ENCODE results near the gene CYP26B1. TPM values are rescaled to one million over a fixed set of nuclear protein-coding genes. Genes with fewer than 3 reads are reported as not detected.

CYP26B1 gene
- total and polyA plus RNA-seq, 4 donors, result 1.4 to 12.9 (median 5.4) TPM

GRCh38 chr2:72103161-72103560 is 44.5 kb downstream of the CYP26B1 start:
- H3K27ac ChIP-seq (ENCODE audit: low read depth in 1 of 2, low read length in 2 of 2), result no peak overlapping the region
- WGBS, 2 donors, result 57 to 67% methylated on average over 5 of the region's 5 CpGs
- no peaks in the 10 kb centered on the region for H3K36me3 ChIP-seq (ENCODE audit: control insufficient read depth in 1 of 2, insufficient read depth in 2 of 2, low read length in 1 of 2)
- no peak overlapping the region for H3K4me3 ChIP-seq (ENCODE audit: low read length in 2 of 2)
- H3K4me1 ChIP-seq (ENCODE audit: control insufficient read depth in 1 of 2, insufficient read depth in 2 of 2, low read length in 2 of 2), result no peaks in the 10 kb centered on the region
- no peaks in the 10 kb centered on the region for H3K27me3 ChIP-seq (ENCODE audit: control insufficient read depth in 1 of 2, insufficient read depth in 2 of 2, low read length in 1 of 2)
- DNase-seq (no peak), ATAC-seq (ENCODE audit: low FRiP score) (no peak)
- H3K9me3 ChIP-seq (ENCODE audit: control insufficient read depth, low read length), result no peaks in the 10 kb centered on the region
- intact Hi-C loops (cut with DNase I), result no loop called here

- DNase-seq (no peak), ATAC-seq (ENCODE audit: low FRiP score) (no peak)
- intact Hi-C loops (cut with DNase I), result no loop called here
- Histone ChIP-seq H3K36me3 (ENCODE audit: control insufficient read depth in 1 of 2, insufficient read depth in 2 of 2, low read length in 1 of 2) (no peaks in the 10 kb centered on the region), H3K27ac (ENCODE audit: low read depth in 1 of 2, low read length in 2 of 2) (no peak overlapping the region), H3K27me3 (ENCODE audit: control insufficient read depth in 1 of 2, insufficient read depth in 2 of 2, low read length in 1 of 2) (no peaks in the 10 kb centered on the region), H3K4me1 (ENCODE audit: control insufficient read depth in 1 of 2, insufficient read depth in 2 of 2, low read length in 2 of 2) (no peaks in the 10 kb centered on the region), H3K9me3 (ENCODE audit: control insufficient read depth, low read length) (no peaks in the 10 kb centered on the region), H3K4me3 (ENCODE audit: low read length in 2 of 2) (no peak overlapping the region)
- 79 to 80% methylated on average over 6 of the region's 6 CpGs for WGBS, 2 donors
These were observed 48.7 kb downstream of the CYP26B1 start for GRCh38 chr2:72098935-72099334.

GRCh38 chr2:72097276-72097675 is 50.4 kb downstream of the CYP26B1 start:
- Histone ChIP-seq H3K27me3 (ENCODE audit: control insufficient read depth in 1 of 2, insufficient read depth in 2 of 2, low read length in 1 of 2) (no peaks in the 10 kb centered on the region), H3K36me3 (ENCODE audit: control insufficient read depth in 1 of 2, insufficient read depth in 2 of 2, low read length in 1 of 2) (no peaks in the 10 kb centered on the region), H3K9me3 (ENCODE audit: control insufficient read depth, low read length) (no peaks in the 10 kb centered on the region), H3K4me3 (ENCODE audit: low read length in 2 of 2) (no peak overlapping the region), H3K27ac (ENCODE audit: low read depth in 1 of 2, low read length in 2 of 2) (no peak overlapping the region), H3K4me1 (ENCODE audit: control insufficient read depth in 1 of 2, insufficient read depth in 2 of 2, low read length in 2 of 2) (no peaks in the 10 kb centered on the region)
- intact Hi-C loops (cut with DNase I), result no loop called here
- ATAC-seq (ENCODE audit: low FRiP score), result no peak
- whole genome bisulfite sequencing, 2 donors, result 90 to 91% methylated on average over 8 of the region's 8 CpGs
- DNase-seq, result no peak

- intact Hi-C loops (cut with DNase I), result no loop called here
- Histone ChIP-seq H3K27ac (ENCODE audit: low read depth in 1 of 2, low read length in 2 of 2) (no peak overlapping the region), H3K9me3 (ENCODE audit: control insufficient read depth, low read length) (no peaks in the 10 kb centered on the region), H3K36me3 (ENCODE audit: control insufficient read depth in 1 of 2, insufficient read depth in 2 of 2, low read length in 1 of 2) (no peaks in the 10 kb centered on the region), H3K4me1 (ENCODE audit: control insufficient read depth in 1 of 2, insufficient read depth in 2 of 2, low read length in 2 of 2) (no peaks in the 10 kb centered on the region), H3K27me3 (ENCODE audit: control insufficient read depth in 1 of 2, insufficient read depth in 2 of 2, low read length in 1 of 2) (no peaks in the 10 kb centered on the region), H3K4me3 (ENCODE audit: low read length in 2 of 2) (no peak overlapping the region)
- WGBS, 2 donors, result 59 to 63% methylated on average over 4 of the region's 4 CpGs
- DNase-seq (no peak), ATAC-seq (ENCODE audit: low FRiP score) (no peak)
These were observed 51.5 kb downstream of the CYP26B1 start for GRCh38 chr2:72096181-72096580.

GRCh38 chr2:72095364-72095763 is 52.3 kb downstream of the CYP26B1 start:
- Histone ChIP-seq H3K4me3 (ENCODE audit: low read length in 2 of 2) (no peak overlapping the region), H3K27me3 (ENCODE audit: control insufficient read depth in 1 of 2, insufficient read depth in 2 of 2, low read length in 1 of 2) (no peaks in the 10 kb centered on the region), H3K27ac (ENCODE audit: low read depth in 1 of 2, low read length in 2 of 2) (no peak overlapping the region), H3K36me3 (ENCODE audit: control insufficient read depth in 1 of 2, insufficient read depth in 2 of 2, low read length in 1 of 2) (no peaks in the 10 kb centered on the region), H3K4me1 (ENCODE audit: control insufficient read depth in 1 of 2, insufficient read depth in 2 of 2, low read length in 2 of 2) (no peaks in the 10 kb centered on the region), H3K9me3 (ENCODE audit: control insufficient read depth, low read length) (no peaks in the 10 kb centered on the region)
- 90 to 93% methylated on average over 3 of the region's 3 CpGs for WGBS, 2 donors
- no peak for ATAC-seq (ENCODE audit: low FRiP score)
- no peak for DNase-seq
- intact Hi-C loops (cut with DNase I), result no loop called here

GRCh38 chr2:72094701-72095100 is 53.0 kb downstream of the CYP26B1 start:
- ATAC-seq (ENCODE audit: low FRiP score), result no peak
- H3K4me1 ChIP-seq (ENCODE audit: control insufficient read depth in 1 of 2, insufficient read depth in 2 of 2, low read length in 2 of 2), result no peaks in the 10 kb centered on the region
- DNase-seq, result no peak
- no peaks in the 10 kb centered on the region for H3K27me3 ChIP-seq (ENCODE audit: control insufficient read depth in 1 of 2, insufficient read depth in 2 of 2, low read length in 1 of 2)
- no peak overlapping the region for H3K4me3 ChIP-seq (ENCODE audit: low read length in 2 of 2)
- 75 to 89% methylated on average over 4 of the region's 4 CpGs for WGBS, 2 donors
- H3K9me3 ChIP-seq (ENCODE audit: control insufficient read depth, low read length), result no peaks in the 10 kb centered on the region
- H3K36me3 ChIP-seq (ENCODE audit: control insufficient read depth in 1 of 2, insufficient read depth in 2 of 2, low read length in 1 of 2), result no peaks in the 10 kb centered on the region
- intact Hi-C loops (cut with DNase I), result no loop called here
- no peak overlapping the region for H3K27ac ChIP-seq (ENCODE audit: low read depth in 1 of 2, low read length in 2 of 2)

GRCh38 chr2:72092111-72092510 is 55.6 kb downstream of the CYP26B1 start:
- intact Hi-C loops (cut with DNase I), result no loop called here
- H3K9me3 ChIP-seq (ENCODE audit: control insufficient read depth, low read length), result no peaks in the 10 kb centered on the region
- 76 to 78% methylated on average over 6 of the region's 6 CpGs for WGBS, 2 donors
- no peaks in the 10 kb centered on the region for H3K36me3 ChIP-seq (ENCODE audit: control insufficient read depth in 1 of 2, insufficient read depth in 2 of 2, low read length in 1 of 2)
- no peak overlapping the region for H3K4me3 ChIP-seq (ENCODE audit: low read length in 2 of 2)
- H3K27me3 ChIP-seq (ENCODE audit: control insufficient read depth in 1 of 2, insufficient read depth in 2 of 2, low read length in 1 of 2), result no peaks in the 10 kb centered on the region
- DNase-seq, result no peak
- H3K4me1 ChIP-seq (ENCODE audit: control insufficient read depth in 1 of 2, insufficient read depth in 2 of 2, low read length in 2 of 2), result no peaks in the 10 kb centered on the region
- ATAC-seq (ENCODE audit: low FRiP score), result no peak
- H3K27ac ChIP-seq (ENCODE audit: low read depth in 1 of 2, low read length in 2 of 2), result no peak overlapping the region

- H3K27me3 ChIP-seq (ENCODE audit: control insufficient read depth in 1 of 2, insufficient read depth in 2 of 2, low read length in 1 of 2), result no peaks in the 10 kb centered on the region
- H3K36me3 ChIP-seq (ENCODE audit: control insufficient read depth in 1 of 2, insufficient read depth in 2 of 2, low read length in 1 of 2), result no peaks in the 10 kb centered on the region
- WGBS, 2 donors, result 80 to 88% methylated on average over 4 of the region's 4 CpGs
- H3K4me3 ChIP-seq (ENCODE audit: low read length in 2 of 2), result no peak overlapping the region
- no peak for DNase-seq
- H3K9me3 ChIP-seq (ENCODE audit: control insufficient read depth, low read length), result no peaks in the 10 kb centered on the region
- intact Hi-C loops (cut with DNase I), result no loop called here
- no peak overlapping the region for H3K27ac ChIP-seq (ENCODE audit: low read depth in 1 of 2, low read length in 2 of 2)
- ATAC-seq (ENCODE audit: low FRiP score), result no peak
- H3K4me1 ChIP-seq (ENCODE audit: control insufficient read depth in 1 of 2, insufficient read depth in 2 of 2, low read length in 2 of 2), result no peaks in the 10 kb centered on the region
These were observed 56.7 kb downstream of the CYP26B1 start for GRCh38 chr2:72090781-72091482.

GRCh38 chr2:72090271-72090720 is 57.4 kb downstream of the CYP26B1 start:
- WGBS, 2 donors, result 85 to 86% methylated on average over 8 of the region's 8 CpGs
- no peak for ATAC-seq (ENCODE audit: low FRiP score)

More at GRCh38 chr2:72090271-72090720, 57.4 kb downstream of the CYP26B1 start:
- Histone ChIP-seq H3K9me3 (ENCODE audit: control insufficient read depth, low read length) (no peaks in the 10 kb centered on the region), H3K27me3 (ENCODE audit: control insufficient read depth in 1 of 2, insufficient read depth in 2 of 2, low read length in 1 of 2) (no peaks in the 10 kb centered on the region), H3K4me1 (ENCODE audit: control insufficient read depth in 1 of 2, insufficient read depth in 2 of 2, low read length in 2 of 2) (no peaks in the 10 kb centered on the region), H3K4me3 (ENCODE audit: low read length in 2 of 2) (no peak overlapping the region), H3K36me3 (ENCODE audit: control insufficient read depth in 1 of 2, insufficient read depth in 2 of 2, low read length in 1 of 2) (no peaks in the 10 kb centered on the region), H3K27ac (ENCODE audit: low read depth in 1 of 2, low read length in 2 of 2) (no peak overlapping the region)
- DNase-seq, result no peak
- intact Hi-C loops (cut with DNase I), result no loop called here

All from aorta (tissue), 5 donors.